ENCODE data around the gene MTHFD1L. TPM values are rescaled to one million over a fixed set of nuclear protein-coding genes. Genes with fewer than 3 reads are reported as not detected.
A peak's percentile ranks its signal among the peaks of the same experiment; 100 is the strongest.

Gene MTHFD1L
- total RNA-seq, 4 donors from 2014 or later = 4.1 to 19.9 (median 16.6) TPM

- Histone ChIP-seq H3K4me1 (no peaks in the 10 kb centered on the region), H3K27me3 (no peaks in the 10 kb centered on the region), H3K36me3 (no peaks in the 10 kb centered on the region), H3K27ac (no peak overlapping the region), H3K9me3 (no peaks in the 10 kb centered on the region), H3K4me3 (no peak overlapping the region)
- intact Hi-C loops (cut with DNase I; ENCODE audit: low total_unique reads) = no loop called here
- TF ChIP-seq POLR2A (IDR thresholded peaks at IDR 0.05) = no peak
- TF ChIP-seq CTCF (IDR thresholded peaks at IDR 0.05) = no peak
- DNase-seq = no peak
Measured at GRCh38 chr6:151128763-151129370, 263.4 kb downstream of the MTHFD1L start.

GRCh38 chr6:151130329-151130728 is 264.8 kb downstream of the MTHFD1L start:
- intact Hi-C loops (cut with DNase I; ENCODE audit: low total_unique reads) = no loop called here
- DNase-seq = no peak
- Histone ChIP-seq H3K27ac (no peak overlapping the region), H3K36me3 (no peaks in the 10 kb centered on the region), H3K4me1 (no peaks in the 10 kb centered on the region), H3K9me3 (no peaks in the 10 kb centered on the region), H3K4me3 (no peak overlapping the region), H3K27me3 (no peaks in the 10 kb centered on the region)
- TF ChIP-seq CTCF (IDR thresholded peaks at IDR 0.05) (no peak), POLR2A (IDR thresholded peaks at IDR 0.05) (no peak)

GRCh38 chr6:151131324-151132007 is 266.0 kb downstream of the MTHFD1L start:
- H3K36me3 ChIP-seq = no peaks in the 10 kb centered on the region
- intact Hi-C loops (cut with DNase I; ENCODE audit: low total_unique reads) = no loop called here
- DNase-seq = no peak
- TF ChIP-seq CTCF (IDR thresholded peaks at IDR 0.05) = no peak
- TF ChIP-seq POLR2A (IDR thresholded peaks at IDR 0.05) = no peak
- no peak overlapping the region for H3K27ac ChIP-seq
- no peaks in the 10 kb centered on the region for H3K27me3 ChIP-seq
- no peak overlapping the region for H3K4me3 ChIP-seq
- no peaks in the 10 kb centered on the region for H3K4me1 ChIP-seq
- H3K9me3 ChIP-seq = no peaks in the 10 kb centered on the region

GRCh38 chr6:151136141-151136755 is 270.7 kb downstream of the MTHFD1L start:
- H3K4me3 ChIP-seq = no peak overlapping the region
- no peaks in the 10 kb centered on the region for H3K9me3 ChIP-seq
- intact Hi-C loops (cut with DNase I; ENCODE audit: low total_unique reads) = no loop called here
- peak in 1 of 2 donors; percentile 25 for DNase-seq
- TF ChIP-seq CTCF (IDR thresholded peaks at IDR 0.05) = no peak
- TF ChIP-seq POLR2A (IDR thresholded peaks at IDR 0.05) = no peak
- no peaks in the 10 kb centered on the region for H3K36me3 ChIP-seq
- H3K4me1 ChIP-seq = no peaks in the 10 kb centered on the region
- H3K27me3 ChIP-seq = no peaks in the 10 kb centered on the region
- H3K27ac ChIP-seq = peak overlapping the region; percentile 55 to 60

- no peak overlapping the region for H3K27ac ChIP-seq
- H3K9me3 ChIP-seq = no peaks in the 10 kb centered on the region
- intact Hi-C loops (cut with DNase I; ENCODE audit: low total_unique reads) = no loop called here
- TF ChIP-seq POLR2A (IDR thresholded peaks at IDR 0.05) (no peak), CTCF (IDR thresholded peaks at IDR 0.05) (no peak)
- H3K4me1 ChIP-seq = no peaks in the 10 kb centered on the region
- H3K36me3 ChIP-seq = no peaks in the 10 kb centered on the region
- H3K27me3 ChIP-seq = no peaks in the 10 kb centered on the region
- H3K4me3 ChIP-seq = no peak overlapping the region
- DNase-seq = no peak
Measured at GRCh38 chr6:151137542-151137941, 272.0 kb downstream of the MTHFD1L start.
